Lung (tissue), 12 donors: ENCODE data around the gene ERICH2. TPM values are rescaled to one million over a fixed set of nuclear protein-coding genes. Genes with fewer than 3 reads are reported as not detected.

ENCODE experiments used
- ATAC-seq: fragments of 200-7000 bp; cut with Tn5 transposase; one replicate; pipeline ENCODE4 v1.9.1; 2020; ENCODE audit warnings: moderate number of reproducible peaks; ENCODE audit not compliant: insufficient read depth, low FRiP score
- DNase-seq, 3 donors: peaks; one replicate each; pipeline ENCODE4 v3.0.0-alpha.2; 2013 to 2017
- H3K27ac ChIP-seq, 2 donors: one replicate each; pipeline ENCODE4 v1.5.1; 2013; ENCODE audit warnings: mild to moderate bottlenecking in 2 of 2, moderate library complexity in 2 of 2, control low read depth in 1 of 2, inconsistent platforms in 1 of 2, low read depth in 1 of 2, low read length in 1 of 2
- H3K27me3 ChIP-seq, 3 donors: one replicate each; pipeline ENCODE4 v1.5.1; 2013; ENCODE audit warnings: low read length in 2 of 3; ENCODE audit not compliant: control insufficient read depth in 3 of 3, insufficient read depth in 3 of 3
- H3K36me3 ChIP-seq, 4 donors: one replicate each; pipeline ENCODE4 v1.5.1; 2013; ENCODE audit warnings: low read length in 4 of 4, mild to moderate bottlenecking in 1 of 4, moderate library complexity in 1 of 4; ENCODE audit not compliant: control insufficient read depth in 4 of 4, insufficient read depth in 4 of 4
- H3K4me1 ChIP-seq, 5 donors: one replicate each; pipeline ENCODE4 v1.5.1; 2013; ENCODE audit warnings: low read length in 5 of 5, mild to moderate bottlenecking in 2 of 5, moderate library complexity in 1 of 5; ENCODE audit not compliant: control insufficient read depth in 5 of 5, insufficient read depth in 5 of 5
- H3K4me3 ChIP-seq: one replicate; pipeline ENCODE4 v1.5.1; 2013; ENCODE audit warnings: mild to moderate bottlenecking, control low read depth, moderate library complexity
- H3K9ac ChIP-seq, 2 donors: one replicate each; pipeline ENCODE4 v1.5.1; 2013; ENCODE audit warnings: low read length in 2 of 2, control low read depth in 1 of 2; ENCODE audit not compliant: insufficient read depth in 1 of 2
- H3K9me3 ChIP-seq, 4 donors: one replicate each; pipeline ENCODE4 v1.5.1; 2013; ENCODE audit warnings: low read length in 3 of 4, mild to moderate bottlenecking in 1 of 4, moderate library complexity in 1 of 4; ENCODE audit not compliant: control insufficient read depth in 4 of 4, insufficient read depth in 3 of 4
- WGBS, 2 donors: extraction: QIAGEN DNeasy Blood & Tissue Kit; methylation state at CpG; one replicate each; pipeline ENCODE4 v1.1.7; 2013; 5-methylcytosine and 5-hydroxymethylcytosine counted together
- polyA plus RNA-seq, 2 donors: library from polyadenylated mRNA; stranded (reverse); fragments of 200-250 nt; gene quantifications; one replicate each; pipeline ENCODE4 v1.2.1, GENCODE V29; 2013
- total RNA-seq, 2 donors: library from RNA; depleted of rRNA in 1 of 2; stranded (reverse); fragments of >200 nt in 1 of 2; gene quantifications; one replicate each; pipeline ENCODE4 v1.2.1, GENCODE V29; 2014 to 2021
- TF ChIP-seq, protein P1 (sequence below): IDR thresholded peaks from 2 replicates; pipeline ENCODE4 v1.5.1; 2012; ENCODE audit warnings: mild to moderate bottlenecking; ENCODE audit errors: control extremely low read depth, extremely low read depth
- donor health status: control.
- donor health status: control.
- donor health status: Bipolar disorder and iron deficiency.
- donor health status: healthy.
- donor health status: DM: yes; HTN: yes; CAD: no.

The ERICH2 gene
- total and polyA plus RNA-seq, 4 donors = 4.6 to 34.9 (median 11.3) TPM

DNA sequence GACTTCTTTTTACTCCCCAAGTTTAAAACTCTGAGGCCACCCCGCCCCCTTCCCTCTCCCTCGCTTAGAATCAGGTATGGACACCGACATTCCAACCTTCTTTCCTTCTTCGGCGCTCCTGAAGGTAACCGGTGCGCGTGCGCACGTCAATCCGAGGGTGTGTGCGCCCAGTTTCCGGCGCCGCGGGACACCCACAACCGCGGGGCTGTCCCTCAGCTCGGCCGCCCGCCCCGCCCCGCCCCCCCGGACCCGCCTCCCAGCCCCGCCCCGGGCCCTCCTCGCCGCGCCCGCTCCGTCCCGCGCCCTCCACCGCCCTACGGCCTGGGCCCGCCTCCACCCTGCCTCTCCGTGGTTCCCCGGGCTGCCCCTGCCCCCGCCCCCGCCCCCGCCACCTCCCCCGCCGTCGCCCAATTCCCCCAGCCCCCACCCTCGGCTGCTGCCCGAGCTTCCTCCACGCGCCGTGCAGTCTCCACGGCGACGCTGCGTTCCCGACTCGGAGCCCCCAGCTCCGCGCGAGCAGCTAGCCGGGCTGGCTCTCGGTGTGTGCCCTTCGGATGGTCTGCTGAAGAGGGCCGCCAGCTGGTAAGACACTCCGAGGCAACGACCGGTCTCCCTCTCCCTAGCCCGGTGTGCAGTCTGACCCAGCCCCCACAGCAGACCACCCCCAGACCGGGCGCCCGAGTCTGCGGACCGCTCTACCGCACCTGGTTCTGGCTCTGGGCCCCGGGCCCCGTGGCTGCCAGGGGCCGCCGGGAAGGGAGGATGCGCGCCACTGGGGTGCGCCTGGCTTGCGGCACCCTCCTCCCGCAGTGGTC lies 635 bp downstream of the ERICH2 start:
- peak; percentile 95 for ATAC-seq
- peak; percentile 78 to 88 (median 83) for DNase-seq
- WGBS, 2 donors = 0 to 1% methylated on average over 53 to 81 of the region's 82 CpGs
- Histone ChIP-seq H3K4me1 (peaks cover 0 to 11% (median 3%) of the 10 kb centered on the region in 5 donors), H3K9ac (peak overlapping the region; percentile 33 to 86), H3K27ac (peak overlapping the region; percentile 26 to 95), H3K9me3 (no peaks in the 10 kb centered on the region), H3K36me3 (no peaks in the 10 kb centered on the region), H3K27me3 (peaks cover 0 to 7% (median 0%) of the 10 kb centered on the region in 3 donors), H3K4me3 (peak overlapping the region; percentile 73)
- TF ChIP-seq, protein P1, sequence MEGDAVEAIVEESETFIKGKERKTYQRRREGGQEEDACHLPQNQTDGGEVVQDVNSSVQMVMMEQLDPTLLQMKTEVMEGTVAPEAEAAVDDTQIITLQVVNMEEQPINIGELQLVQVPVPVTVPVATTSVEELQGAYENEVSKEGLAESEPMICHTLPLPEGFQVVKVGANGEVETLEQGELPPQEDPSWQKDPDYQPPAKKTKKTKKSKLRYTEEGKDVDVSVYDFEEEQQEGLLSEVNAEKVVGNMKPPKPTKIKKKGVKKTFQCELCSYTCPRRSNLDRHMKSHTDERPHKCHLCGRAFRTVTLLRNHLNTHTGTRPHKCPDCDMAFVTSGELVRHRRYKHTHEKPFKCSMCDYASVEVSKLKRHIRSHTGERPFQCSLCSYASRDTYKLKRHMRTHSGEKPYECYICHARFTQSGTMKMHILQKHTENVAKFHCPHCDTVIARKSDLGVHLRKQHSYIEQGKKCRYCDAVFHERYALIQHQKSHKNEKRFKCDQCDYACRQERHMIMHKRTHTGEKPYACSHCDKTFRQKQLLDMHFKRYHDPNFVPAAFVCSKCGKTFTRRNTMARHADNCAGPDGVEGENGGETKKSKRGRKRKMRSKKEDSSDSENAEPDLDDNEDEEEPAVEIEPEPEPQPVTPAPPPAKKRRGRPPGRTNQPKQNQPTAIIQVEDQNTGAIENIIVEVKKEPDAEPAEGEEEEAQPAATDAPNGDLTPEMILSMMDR = no peak

- ATAC-seq (no peak), DNase-seq (peak in 1 of 3 donors; percentile 13)
- H3K36me3 ChIP-seq = no peaks in the 10 kb centered on the region
- peaks cover 0 to 10% (median 3%) of the 10 kb centered on the region in 5 donors for H3K4me1 ChIP-seq
- peaks cover 0 to 7% (median 0%) of the 10 kb centered on the region in 3 donors for H3K27me3 ChIP-seq
- H3K9me3 ChIP-seq = no peaks in the 10 kb centered on the region
- H3K4me3 ChIP-seq = peak overlapping the region; percentile 73
- peak overlapping the region in 1 of 2 donors; percentile 32 for H3K9ac ChIP-seq
- peak overlapping the region in 1 of 2 donors; percentile 95 for H3K27ac ChIP-seq
- TF ChIP-seq, protein P1 = no peak
- WGBS, 2 donors = 6 to 12% methylated on average over 15 of the region's 15 CpGs
Measured at GRCh38 chr2:170771421-170771937, 1.3 kb downstream of the ERICH2 start.

- ATAC-seq = no peak
- no peaks in the 10 kb centered on the region for H3K9me3 ChIP-seq
- H3K9ac ChIP-seq = no peak overlapping the region
- TF ChIP-seq, protein P1 = no peak
- H3K4me3 ChIP-seq = no peak overlapping the region
- peaks cover 0 to 6% (median 3%) of the 10 kb centered on the region in 5 donors for H3K4me1 ChIP-seq
- H3K27me3 ChIP-seq = peaks cover 0 to 7% (median 0%) of the 10 kb centered on the region in 3 donors
- no peaks in the 10 kb centered on the region for H3K36me3 ChIP-seq
- no peak for DNase-seq
- no peak overlapping the region for H3K27ac ChIP-seq
Measured at GRCh38 chr2:170772295-170772694, 2.1 kb downstream of the ERICH2 start.
